RCC 7860 (cell line): ENCODE data around the gene C1QA.

ENCODE experiments used
- DNase-seq: peaks from one replicate; pipeline ENCODE4 v3.0.0-alpha.2; 2015; ENCODE audit warnings: low spot score
- FAIRE-seq: peaks from 2 replicates; lab custom pipeline; 2012; peaks lifted over from hg19 to GRCh38; lab: Jason Lieb, UNC

The C1QA gene

GRCh38 chr1:22612671-22613571, 23.5 kb upstream of the C1QA start:
- no peak for FAIRE-seq

GRCh38 chr1:22613572-22613918, 22.9 kb upstream of the C1QA start:
- no peak for FAIRE-seq
- no peak for DNase-seq

More at GRCh38 chr1:22612671-22613571, 23.5 kb upstream of the C1QA start:
- no peak for DNase-seq

DNA sequence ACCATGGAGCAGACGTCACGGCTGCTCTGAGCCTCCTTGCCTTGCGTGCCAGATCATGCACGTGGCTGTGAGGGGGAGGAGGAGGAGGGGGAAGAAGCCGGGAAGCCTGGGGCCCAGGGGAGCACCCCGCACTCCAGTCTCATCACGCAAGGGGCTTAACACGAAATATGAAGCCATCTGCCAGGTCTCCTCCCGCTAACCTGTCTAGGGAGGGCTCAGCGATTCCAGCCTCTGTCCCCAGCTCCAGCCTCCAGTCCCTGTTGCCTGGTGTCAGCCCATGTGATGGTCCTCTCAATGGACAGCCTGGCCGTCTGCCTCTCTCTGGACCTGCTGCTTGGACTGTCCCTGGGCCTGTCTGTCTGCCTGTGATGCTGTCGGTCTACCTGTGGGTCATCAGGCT, 22.5 kb upstream of the C1QA start:
- no peak for FAIRE-seq
- DNase-seq: no peak

DNA sequence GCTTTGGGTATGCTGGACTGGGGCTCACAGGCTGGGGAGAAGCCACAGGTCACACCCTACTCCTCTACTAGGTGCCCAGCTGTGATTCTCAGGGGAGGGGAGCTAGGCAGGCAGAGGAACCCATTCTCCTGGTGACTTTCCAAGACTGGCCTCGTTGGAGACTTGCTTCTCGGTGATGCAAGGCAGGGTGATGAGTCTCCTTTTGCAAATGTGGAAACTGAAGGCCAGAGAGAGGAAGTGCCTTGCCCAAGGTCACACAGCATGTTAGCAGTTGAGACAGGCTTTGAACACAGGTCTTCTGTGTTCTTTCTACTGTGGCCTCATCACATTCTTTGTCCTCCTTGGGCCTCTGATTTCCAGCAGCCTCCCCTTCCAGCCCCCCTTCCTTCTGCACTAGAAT, 20.5 kb upstream of the C1QA start:
- FAIRE-seq: no peak
- no peak for DNase-seq

- DNase-seq: no peak
- no peak for FAIRE-seq
Measured at GRCh38 chr1:22616571-22616970, 19.9 kb upstream of the C1QA start.

DNA sequence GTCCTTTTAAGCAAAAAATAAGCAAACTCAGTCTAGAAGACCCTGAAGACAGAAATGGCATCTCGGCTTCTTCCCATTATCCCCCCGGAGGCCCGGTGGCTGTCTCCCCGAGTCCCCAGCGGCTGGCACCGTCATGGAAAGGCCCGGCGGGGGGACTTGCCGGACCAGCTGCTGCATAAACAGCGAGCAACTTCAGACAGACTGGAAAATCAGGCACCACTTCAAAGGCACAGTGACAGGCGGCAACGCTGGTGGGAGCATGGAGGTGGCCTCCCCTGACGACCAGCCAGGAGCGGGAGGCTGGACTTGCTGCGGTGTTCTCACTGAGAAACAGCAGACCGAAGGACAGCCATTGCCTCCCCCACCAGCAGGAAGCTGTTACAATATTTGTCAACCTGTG, 18.4 kb upstream of the C1QA start:
- DNase-seq (no peak), FAIRE-seq (no peak)

GRCh38 chr1:22619252-22619651, 17.2 kb upstream of the C1QA start:
- FAIRE-seq: no peak
- no peak for DNase-seq

DNA sequence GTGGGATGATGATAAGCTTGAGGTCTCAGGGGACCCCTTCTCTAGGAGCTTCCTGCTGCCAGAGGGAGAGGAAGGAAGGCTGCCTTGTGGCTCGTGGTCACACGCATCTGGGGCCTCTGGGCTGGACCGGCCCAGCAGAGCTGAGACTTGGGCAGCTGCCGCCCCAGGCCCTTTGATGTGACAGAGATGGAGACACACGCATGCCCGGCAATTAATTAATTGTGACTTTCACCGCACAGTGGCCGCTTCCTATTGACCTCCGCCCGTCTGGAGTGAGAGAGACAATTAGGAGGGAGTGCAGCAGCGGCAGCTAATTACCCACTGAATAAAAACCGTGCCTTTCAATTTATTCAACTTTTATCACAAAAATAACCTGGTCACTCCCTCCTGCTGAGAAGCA, 16.6 kb upstream of the C1QA start:
- no peak for FAIRE-seq
- no peak for DNase-seq

DNA sequence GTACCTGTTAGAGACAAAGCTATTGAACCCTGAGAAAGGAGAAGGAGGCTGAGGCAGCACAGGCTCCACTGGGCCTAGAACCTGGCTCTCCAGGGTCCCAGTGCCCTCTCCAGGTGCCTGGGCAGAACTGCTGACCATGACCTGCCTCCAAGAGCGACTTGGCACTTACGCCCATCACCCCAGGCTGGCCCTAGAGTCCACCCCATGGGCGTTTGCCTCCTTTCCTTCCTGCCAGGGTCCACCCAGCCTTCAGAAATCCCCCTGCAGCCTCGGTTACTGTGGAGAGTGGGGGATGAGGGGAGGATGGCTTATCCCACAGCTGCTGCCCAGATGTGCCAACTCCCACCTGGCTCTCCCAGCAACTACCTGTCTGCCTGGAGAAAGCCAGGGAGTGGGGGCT, 14.7 kb upstream of the C1QA start:
- FAIRE-seq: no peak
- no peak for DNase-seq

- no peak for DNase-seq
- FAIRE-seq: no peak
Measured at GRCh38 chr1:22625262-22625925, 11.0 kb upstream of the C1QA start.

- DNase-seq (no peak), FAIRE-seq (no peak)
Measured at GRCh38 chr1:22626237-22627157, 9.9 kb upstream of the C1QA start.

GRCh38 chr1:22627331-22627730, 9.1 kb upstream of the C1QA start:
- no peak for DNase-seq
- FAIRE-seq: no peak

DNA sequence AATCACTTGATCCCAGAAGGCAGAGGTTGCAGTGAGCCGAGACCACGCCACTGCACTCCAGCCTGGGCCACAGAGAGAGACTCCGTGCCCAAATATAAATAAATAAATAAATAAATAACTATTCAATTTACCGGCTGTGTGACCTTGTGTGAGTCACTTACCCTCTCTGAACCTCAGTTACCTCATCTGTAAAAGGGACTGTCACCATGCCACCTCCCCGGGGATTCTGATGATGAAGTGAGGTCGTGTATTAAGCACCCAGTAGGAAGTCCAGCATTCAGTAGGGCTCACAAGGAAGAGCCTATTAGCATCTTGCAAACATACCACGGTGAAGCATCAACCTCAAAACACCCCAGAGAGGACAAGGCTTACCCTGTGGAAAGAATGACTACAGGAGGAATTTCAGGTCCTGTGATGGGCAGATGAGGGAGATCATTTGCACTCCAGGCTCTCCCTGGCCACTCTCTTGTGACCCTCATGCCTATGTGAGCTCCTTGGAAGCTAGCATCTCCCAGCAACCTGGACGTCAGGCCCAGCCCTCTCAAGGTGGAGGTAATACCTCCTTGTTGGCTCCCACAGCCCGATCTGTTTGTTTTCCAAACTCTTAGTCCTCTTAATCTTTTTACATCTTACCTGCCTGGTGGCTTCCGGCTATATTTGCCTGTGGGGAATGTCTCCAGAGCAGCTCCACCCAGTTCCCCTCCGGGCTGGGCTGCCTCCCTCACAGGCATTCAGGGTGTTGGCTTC, 7.6 kb upstream of the C1QA start:
- DNase-seq (no peak), FAIRE-seq (no peak)

- DNase-seq: no peak
- no peak for FAIRE-seq
Measured at GRCh38 chr1:22629886-22630285, 6.5 kb upstream of the C1QA start.

GRCh38 chr1:22633697-22634463, 2.5 kb upstream of the C1QA start:
- FAIRE-seq: no peak
- no peak for DNase-seq

- FAIRE-seq (no peak), DNase-seq (no peak)
Measured at GRCh38 chr1:22635436-22635835, 992 bp upstream of the C1QA start.

DNA sequence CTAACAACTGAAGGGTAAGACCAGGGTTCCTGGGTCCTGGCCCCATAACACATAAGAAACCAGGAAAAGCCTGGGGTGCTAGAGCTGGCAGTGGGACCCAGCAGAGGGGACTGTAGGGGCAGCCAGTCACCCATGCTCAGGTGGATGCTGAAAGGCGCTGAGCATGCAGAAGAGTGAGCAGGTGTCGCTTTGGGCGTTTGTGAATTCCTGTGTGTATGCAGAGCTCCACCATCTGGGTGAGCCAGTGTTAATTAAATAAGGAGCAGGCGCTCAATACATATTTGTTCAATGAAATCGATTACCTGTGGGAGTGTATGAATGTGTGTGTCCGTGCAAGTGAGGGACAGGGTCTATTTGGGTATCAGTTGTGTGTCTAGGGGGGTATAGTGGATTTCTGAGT, 499 bp downstream of the C1QA start:
- DNase-seq: no peak
- FAIRE-seq: no peak

DNA sequence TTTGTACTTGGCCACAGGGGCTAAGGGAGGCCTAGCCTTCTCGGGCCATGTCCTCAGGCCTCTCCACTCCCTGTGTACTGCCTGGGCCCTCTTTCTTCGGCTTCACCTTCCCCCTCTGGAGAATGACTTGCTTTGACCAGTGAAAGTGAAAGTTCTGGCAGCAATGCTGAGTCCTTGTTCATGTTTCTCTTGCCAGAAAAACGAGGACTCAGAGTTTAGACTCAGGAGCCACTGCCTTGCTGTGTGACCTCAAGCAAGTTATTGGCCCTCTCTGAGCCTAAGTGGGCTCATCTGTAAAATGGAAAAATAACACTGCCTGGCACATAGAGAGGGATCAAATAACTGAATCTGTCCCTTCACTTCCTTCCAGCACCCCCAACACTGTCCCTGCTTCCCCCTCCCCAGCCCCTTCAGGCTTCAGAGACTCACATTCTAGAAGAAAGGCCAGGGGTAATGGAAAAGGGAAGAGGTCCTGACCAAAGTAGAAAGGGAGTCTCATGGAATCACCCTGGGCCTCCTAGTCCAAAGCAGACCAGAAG, 1.5 kb downstream of the C1QA start:
- DNase-seq (no peak), FAIRE-seq (no peak)

GRCh38 chr1:22638476-22639234, 2.2 kb downstream of the C1QA start:
- FAIRE-seq (no peak), DNase-seq (no peak)
